DMS153 (cell line): ENCODE results near the gene BCL2L1.
"Not testable (repeated sequence)": the region's sequence is repeated elsewhere in the genome, so short reads cannot be mapped to it uniquely, and the experiment has no call there.

Experiments
- DNase-seq: peaks from one replicate; lab custom pipeline; 2025; lab: John Stamatoyannopoulos, UW

BCL2L1 gene

DNA sequence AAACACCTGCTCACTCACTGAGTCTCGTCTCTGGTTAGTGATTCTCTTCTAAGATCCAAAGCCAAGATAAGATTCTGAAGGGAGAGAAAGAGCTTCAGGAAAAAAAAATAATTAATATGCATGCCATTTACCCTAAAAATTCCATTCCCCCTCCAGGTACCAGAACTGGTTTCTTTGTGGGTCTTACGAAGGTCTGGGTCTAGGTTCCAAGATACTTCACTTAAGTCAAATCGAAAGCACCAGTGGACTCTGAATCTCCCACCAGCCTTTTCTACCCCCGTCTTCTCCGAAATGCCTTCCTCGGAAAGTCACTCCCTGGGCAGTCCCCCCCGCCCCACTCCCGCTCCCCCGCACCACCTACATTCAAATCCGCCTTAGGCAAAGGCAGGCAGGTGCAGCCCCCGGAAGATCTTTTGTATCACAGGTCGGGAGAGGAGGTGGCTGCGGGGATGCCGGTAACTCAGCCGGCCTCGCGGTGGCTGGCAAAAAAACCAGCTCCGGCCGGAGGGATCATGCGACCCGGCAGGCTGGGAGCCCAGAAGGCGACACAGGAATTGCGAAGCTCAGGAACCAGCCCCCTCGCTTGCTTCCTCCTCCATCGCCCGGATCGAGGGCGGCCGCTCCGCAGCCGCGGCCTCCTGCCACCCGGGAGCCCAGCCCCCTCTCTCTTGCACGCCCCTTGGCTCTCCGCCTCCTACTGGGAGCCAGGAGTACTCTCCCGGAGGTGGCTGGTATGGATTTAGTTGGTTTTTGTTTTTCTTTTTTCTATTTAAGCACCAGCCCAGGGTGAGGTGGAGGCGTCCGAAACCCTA is at the start of gene BCL2L1:
Gene BCL2L1 (minus strand): TSS at position 612 of the 812 bp plus-strand sequence. CDS start 650 bp downstream, outside the sequence.
- peak; percentile 68 for DNase-seq

DNA sequence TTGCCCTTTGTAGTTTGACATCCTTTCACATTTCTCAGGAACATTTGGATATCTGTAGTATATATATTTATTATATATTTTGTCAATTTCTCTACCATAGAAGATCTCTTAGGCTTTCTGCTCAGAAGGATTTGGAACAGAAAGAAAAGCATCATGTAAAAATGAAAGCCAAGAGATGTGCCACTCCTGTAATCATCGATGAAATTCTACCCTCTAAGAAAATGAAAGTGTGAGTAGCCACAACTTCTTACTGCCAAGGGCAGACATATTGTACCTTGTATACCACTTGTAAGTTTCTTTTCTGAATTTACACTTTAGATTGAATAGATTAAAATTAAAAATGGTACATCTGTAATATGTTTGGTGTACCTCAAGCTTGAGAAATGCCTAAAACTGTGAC is 47.6 kb upstream of the BCL2L1 start:
- DNase-seq = no peak

DNA sequence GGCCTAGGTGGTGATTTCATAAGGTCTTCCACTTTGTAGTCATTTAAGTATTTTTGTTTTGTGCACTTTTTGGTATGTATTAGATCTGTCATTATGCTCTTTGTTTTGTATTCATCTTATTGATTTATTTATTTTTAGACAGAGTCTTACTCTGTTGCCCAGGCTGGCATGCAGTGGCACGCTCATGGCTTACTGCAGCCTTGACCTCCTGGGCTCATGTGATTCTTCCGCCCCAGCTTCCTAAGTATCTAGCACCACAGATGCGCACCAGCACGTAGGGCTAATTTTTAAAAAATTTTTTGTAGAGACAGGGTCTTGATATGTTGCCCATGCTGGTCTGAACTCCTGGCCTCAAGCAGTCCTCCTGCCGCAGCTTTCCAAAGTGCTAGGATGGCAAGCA is 47.0 kb upstream of the BCL2L1 start:
- no peak for DNase-seq

DNA sequence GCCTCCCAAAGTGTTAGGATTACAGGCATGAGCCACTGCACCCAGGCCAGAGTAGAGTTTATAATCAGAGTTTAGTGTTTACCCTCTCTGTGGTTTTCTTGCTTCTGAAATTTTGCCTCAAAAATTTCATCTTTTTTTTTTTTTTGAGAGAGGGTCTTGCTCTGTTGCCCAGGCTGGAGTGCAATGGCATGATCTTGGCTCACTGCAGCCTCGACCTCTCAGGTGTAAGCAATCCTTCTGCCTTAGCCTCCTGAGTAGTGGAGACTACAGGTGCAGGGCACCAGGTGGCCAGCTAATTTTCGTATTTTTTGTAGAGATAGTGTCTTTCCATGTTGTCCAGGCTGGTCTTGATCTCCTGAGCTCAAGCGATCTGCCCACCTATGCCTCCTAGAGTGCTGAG is 45.1 kb upstream of the BCL2L1 start:
- no peak for DNase-seq

DNA sequence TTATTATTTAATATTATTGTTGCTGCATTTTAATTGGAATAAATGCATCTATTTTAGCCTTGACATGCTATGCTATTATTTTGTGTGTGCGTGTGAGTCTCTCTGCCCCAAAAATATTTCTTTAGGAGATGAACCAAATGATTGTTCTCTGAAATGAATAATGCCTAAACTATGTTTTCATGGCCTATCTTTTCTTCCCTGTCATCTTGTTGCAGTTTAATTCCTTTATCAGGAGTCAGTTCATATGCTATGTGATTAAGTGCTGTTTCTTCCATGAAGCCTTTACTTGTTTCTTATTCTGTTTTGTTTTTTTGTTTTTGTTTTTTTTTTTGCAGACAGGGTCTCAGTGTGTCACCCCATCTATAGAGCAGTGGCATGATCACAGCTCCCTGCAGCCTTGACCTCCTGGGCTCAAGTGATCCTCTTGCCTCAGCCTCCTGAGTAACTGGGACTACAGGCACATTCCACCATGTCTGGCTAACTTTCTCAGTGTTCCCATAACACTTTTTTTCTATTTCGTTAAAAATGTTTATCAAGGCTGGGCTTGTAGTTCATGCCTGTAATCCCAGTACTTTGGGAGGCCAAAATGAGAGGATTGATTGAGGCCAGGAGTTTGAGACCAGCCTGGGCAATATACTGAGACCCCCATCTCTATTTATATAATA is 42.1 kb upstream of the BCL2L1 start:
- no peak for DNase-seq

DNA sequence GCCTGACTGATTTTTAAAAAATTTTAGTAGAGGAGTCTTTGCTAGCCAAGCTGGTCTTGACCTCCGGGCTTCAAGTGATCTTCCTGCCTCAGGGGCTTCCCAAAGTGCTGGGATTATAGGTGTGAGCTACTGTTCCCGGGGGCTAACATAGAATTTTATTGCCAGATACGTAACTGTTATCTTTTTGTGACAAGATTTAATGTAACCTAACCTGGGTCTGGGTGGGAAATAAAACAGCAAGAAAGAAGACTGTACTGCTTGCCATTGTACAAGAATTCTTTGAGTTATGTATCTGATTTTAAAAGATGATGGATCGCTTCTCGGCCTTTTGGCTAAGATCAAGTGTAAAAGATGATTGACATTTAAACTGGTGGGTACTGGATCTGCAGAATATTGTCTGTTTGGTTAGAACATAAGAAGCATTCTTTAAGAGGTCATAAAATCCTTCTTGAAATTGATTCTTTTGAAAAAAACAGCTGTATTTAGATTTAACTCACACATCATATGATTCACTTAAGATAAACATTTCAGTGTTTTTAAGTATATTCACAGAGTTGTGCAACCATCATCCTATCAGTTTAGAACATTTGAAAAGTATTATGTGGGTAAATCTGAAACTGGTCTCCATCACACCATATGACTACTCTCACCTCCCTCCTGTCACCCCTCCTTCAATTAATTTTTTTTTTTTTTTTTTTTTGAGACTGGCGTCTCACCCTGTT is 38.0 kb upstream of the BCL2L1 start:
- no peak for DNase-seq

DNA sequence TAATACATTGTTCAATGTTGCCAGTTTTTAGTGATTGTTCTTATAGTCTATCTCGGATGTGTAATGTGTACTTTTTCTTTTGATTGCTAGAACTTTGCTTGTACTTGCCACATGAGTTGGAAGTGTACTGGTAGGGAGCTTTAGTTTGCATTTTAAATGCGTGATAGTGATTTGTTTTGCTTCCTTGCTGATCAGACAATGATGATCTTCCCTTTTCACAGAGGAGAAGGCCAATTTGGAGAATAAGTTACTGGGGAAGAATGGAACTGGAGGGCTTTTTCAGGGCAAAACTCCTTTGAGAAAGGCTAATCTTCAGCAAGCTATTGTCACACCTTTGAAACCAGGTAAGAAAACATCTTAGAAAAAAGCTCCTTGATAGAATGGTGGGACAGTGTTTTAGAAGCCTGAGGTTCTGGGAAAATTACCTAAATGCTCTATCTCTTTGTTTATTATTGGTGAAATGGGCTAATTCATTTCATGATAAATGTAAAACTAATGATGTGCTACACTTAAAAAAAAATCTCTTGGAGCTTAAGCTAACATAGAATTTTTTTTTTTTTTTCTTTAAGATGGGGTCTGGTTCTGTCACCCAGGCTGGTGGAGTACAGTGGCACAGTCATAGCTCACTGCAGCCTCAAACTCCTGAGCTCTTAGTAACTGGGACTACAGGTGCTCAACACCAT is 37.3 kb upstream of the BCL2L1 start:
- DNase-seq = no peak

DNA sequence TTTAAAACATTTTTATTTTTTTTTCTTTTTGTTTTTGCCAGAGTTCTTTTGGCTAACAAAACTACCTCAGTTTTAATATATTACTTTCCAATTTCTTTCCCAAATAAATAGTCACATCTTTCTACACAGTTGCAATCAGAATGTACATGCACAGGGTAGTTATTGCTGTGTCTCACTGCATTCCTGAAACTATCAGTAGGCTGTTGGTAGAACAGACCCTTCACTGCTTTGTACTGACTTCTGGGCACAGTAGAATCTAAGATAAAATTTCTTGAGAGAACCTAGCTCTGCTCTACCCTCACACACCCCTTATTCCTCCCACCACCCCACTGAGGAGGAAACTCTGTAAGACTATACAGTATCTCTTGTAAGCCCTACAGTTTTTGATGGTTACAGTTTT is 36.3 kb upstream of the BCL2L1 start:
- no peak for DNase-seq

DNA sequence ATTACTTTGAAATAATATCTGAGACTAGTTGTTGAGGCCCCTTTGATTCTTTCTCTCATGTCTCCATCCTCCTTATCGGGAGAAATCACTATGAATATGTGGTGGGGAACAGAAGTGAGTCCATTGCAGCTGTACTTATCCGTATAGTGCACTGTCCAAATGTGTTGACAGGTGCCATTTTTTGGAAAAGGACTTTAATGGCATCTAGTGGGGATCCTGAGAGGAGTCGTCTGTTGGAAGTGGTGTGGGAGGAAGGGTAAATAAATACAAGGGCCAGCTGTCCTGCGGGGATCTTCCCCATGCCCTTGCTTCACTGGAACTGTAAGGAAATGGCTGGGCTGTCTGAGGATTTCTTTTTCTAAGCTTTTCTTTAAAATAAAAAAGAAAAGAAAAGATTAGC is 35.9 kb upstream of the BCL2L1 start:
- no peak for DNase-seq

DNA sequence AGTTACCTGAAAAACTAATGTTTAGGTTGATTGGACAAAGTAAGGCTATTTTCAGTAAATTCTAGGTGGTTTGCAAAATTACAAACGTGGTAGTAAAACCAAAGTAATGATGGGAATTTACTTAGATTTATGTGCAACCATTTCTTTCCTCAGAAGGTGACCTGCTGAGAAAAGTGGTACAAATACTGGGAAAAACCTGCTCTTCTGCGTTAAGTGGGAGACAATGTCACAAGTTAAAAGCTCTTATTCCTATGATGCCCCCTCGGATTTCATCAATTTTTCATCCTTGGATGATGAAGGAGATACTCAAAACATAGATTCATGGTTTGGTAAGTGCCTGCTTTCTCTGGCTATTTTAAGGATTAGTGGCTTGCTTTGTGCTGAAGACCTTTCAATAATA is 34.6 kb upstream of the BCL2L1 start:
- no peak for DNase-seq

DNA sequence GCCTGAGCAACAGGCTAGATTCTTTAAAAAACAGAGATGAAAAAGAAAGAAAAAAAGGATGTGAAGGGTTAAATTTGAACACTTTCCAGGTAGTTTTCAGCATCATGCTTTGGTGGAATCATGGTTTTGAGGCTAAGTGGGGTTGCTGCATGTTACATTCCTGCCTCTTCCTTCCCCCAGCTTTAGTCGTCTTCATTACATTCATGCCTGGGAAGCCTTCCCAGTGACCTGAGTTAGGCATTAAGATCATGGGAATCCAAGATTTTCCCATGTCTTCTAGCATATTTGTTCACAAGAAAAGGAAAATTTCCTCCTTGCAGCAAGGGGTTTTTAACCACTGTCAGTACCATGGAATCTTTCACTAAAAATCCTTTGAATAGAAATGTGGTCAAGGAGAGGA is 28.5 kb upstream of the BCL2L1 start:
- DNase-seq = no peak

DNA sequence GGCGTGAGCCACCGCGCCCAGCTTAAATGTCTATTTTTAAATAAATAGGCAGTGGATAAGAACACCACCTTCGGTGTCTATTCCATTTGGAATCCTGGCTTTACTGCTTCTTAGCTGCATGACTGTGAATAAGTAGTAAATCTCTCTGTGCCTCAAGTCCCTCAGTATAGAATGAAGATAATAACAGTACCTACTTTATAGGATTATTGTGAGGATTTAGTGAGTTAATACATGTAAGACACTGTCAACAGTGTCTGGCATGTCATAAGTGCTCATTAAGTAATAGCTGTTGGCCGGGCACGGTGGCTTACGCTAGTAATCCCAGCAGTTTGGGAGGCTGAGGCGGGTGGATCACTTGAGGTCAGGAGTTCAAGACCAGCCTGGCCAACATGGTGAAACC is 26.6 kb upstream of the BCL2L1 start:
- DNase-seq = no peak

DNA sequence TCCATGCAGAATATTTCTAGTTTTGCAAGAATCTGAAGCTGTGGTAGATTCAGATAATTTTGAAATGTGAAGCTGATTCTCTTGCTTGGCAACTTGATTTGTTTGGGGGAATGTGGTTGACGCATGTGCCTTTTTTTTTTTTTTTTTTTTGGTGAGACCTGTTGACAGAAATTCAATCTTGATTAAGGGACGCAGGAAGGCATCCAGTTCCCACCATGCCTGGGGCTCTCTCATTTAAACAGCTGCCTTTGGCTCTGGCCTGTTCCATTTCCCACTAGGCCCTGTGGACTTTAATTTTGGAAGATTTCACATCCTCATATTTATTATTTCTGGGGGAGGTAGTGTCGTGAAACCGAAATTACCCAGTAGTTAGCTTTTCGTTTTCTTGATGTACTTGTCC is 25.0 kb upstream of the BCL2L1 start:
- no peak for DNase-seq

DNA sequence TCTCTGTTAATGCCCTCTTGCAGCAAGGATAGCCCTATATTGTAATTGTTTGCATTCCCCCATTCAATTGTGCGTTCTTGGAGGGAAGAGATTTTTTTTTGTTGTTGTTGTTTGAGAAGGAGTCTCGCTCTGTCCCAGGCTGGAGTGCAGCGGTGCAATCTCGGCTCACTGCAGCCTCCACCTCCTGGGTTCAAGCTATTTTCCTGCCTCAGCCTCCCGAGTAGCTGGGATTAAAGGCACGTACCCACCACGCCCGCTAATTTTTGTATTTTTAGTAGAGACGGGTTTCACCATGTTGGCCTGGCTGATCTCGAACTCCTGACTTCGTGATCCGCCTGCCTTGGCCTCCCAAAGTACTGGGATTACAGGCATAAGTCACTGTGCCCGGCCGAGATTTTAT is 24.4 kb upstream of the BCL2L1 start:
- DNase-seq = not testable (repeated sequence)

DNA sequence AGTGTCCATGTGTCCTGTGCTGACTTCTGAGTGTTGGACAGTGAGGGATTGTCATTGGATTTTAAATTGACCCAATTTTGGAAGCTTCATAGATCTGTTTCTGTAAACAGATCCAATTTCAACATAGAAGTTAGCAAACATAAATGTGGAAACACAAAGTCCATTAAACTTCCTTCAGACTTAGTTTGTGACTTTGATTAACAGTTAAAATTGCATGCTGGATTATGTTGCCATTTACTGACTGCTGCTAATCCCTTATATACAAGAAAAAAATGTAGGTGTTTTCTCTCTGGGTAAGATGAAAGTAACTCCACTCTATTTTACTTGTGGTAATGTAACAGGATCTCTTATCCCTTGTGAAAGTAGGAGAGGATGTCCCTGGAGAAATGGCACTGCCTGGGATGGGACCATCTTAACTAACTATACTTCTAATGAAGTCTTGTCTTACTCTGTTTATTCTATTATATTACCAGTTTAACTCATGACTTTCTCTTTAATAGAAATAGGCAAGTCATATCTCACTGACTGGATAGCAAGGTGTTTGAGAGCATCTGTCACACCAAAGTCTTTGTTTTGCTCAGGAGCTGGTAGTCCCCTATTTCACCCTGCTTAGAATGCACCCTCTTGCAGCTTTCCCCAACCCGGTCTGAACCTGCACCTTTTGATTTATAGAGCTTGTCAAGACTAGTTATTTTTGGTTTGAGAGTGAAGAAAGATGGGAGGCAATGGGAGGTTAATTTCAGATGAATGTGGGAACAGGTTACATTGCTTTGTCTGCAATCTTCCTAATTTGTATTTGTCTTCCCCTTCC is 23.6 kb upstream of the BCL2L1 start:
- no peak for DNase-seq

DNA sequence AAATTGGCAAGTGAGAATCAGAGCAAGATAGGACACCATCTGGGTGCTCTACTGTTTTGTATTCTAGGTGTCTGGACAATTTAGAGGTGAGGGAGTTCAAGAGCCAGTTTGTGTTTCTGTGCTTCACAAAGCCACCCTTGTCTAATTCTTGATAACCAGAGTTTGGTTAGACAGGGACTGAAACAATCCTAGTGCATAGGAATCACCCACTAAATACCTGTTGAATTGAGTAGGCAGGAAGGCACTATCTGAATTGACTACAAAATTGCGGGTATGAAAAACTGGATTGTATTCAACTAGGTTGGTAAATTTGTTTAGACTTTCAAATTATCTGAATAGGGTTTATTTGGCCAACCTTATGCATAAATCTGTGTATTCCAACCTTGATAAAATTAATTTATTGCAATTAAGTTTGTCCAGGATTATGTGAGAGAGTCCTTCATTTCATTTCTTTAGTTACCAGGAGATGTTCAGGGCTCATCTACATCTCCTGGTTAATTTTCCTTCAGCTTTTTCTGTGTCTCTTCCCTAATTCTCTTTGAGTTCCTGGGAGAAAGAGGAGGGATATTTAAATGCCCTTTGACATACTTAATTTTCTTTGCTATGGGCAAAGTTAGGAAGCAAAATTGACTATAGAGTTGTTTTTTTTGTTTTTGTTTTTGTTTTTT is 18.1 kb upstream of the BCL2L1 start:
- DNase-seq = no peak

DNA sequence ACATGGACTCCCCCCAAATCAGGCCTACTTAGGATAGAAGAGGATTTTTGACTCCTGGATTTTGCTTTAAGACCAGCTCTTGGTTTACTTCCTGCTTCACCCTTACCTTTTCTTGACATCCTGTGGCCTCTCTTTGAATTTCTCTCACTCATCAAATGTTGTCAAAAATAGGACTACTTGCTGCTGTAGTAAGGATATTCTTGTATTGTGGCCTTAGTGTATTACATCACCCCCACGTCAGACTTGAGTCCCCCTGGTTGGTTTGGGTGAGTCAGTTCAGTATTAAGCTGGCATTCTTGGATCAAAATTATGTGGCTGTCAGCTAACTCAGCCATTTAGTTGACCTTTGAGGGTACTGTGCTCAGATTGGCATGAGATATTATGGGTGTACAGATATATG is 17.5 kb upstream of the BCL2L1 start:
- no peak for DNase-seq

DNA sequence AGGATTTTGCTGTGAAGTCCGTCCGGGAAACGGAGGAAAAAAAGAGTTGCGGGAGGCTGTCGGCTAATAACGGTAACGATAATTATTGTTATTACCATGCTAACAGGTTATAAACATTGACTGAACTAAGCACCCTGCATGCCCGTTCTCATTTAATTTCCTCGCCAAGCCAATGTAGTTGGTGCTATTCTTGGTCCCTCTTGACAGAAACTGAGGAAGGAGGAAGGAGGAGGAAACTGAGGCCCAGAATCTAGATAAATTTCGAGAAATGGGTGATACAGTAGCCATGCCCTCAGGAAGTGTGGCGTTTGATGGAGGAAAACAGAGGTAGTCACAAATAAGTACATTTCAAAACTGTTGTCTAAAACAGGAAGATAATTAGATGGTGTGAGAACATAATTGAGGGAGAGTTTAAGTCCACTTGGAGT is 16.9 kb upstream of the BCL2L1 start:
- DNase-seq = no peak

DNA sequence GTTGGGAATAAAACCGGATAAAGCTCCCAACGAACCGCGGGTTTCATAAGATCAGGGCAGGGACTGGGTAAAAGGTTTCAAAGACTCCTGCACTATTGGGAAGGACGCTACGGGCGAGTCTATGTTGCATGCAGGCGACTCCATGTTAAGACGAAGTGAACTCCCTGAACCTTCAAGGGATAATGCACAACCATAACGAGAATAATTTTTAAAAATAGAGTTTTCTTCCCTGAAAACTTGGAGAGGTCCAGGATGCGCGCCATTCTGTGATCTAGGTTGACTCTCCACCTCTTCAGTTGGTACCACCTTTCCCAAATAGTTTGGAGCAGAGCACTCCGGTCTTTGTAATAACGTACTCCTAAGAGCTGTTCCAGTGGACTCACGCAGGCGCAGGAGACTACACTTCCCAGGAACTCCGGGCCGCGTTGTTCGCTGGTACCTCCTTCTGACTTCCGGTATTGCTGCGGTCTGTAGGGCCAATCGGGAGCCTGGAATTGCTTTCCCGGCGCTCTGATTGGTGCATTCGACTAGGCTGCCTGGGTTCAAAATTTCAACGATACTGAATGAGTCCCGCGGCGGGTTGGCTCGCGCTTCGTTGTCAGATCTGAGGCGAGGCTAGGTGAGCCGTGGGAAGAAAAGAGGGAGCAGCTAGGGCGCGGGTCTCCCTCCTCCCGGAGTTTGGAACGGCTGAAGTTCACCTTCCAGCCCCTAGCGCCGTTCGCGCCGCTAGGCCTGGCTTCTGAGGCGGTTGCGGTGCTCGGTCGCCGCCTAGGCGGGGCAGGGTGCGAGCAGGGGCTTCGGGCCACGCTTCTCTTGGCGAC is 16.3 kb upstream of the BCL2L1 start, which contains the start of gene TPX2:
Gene TPX2 (plus strand): TSS at position 562 of the 821 bp plus-strand sequence. CDS start 18,187 bp downstream, outside the sequence.
- peak; percentile 97 for DNase-seq

DNA sequence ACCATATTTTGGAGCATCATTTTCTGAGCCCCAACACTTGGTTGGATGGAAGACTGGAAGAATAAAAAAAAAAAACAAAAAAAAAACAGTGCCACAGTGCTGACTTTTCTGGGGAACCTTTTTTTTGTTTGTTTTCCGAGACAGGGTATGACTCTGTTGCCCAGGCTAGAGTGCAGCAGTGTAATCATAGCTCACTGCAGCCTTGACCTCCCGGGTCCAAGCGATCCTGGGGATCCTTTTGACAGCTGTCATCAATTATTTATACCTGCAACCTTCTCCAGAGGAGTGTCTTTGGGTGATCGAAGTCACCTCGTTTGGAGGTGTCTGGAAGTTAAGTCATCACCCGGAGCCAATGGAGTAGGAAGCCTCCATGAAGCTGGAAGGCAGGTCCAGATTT is 8.7 kb upstream of the BCL2L1 start:
- no peak for DNase-seq
